ENCODE measurements around the gene KANK4.

Gene KANK4
- 0.04 to 0.06 reads per million in 2 experiments for total RNA-seq

GRCh38 chr1:62318756-62319544, at the start of gene KANK4:
Gene KANK4, minus strand, starts transcription at chr1:62319434. Its CDS starts 37,870 bp downstream, at chr1:62281564.
- no peak for DNase-seq (ENCODE audit: low read depth)

- DNase-seq (ENCODE audit: low read depth) = no peak
Observed at GRCh38 chr1:62368989-62369388, 49.8 kb upstream of the KANK4 start.

DNA sequence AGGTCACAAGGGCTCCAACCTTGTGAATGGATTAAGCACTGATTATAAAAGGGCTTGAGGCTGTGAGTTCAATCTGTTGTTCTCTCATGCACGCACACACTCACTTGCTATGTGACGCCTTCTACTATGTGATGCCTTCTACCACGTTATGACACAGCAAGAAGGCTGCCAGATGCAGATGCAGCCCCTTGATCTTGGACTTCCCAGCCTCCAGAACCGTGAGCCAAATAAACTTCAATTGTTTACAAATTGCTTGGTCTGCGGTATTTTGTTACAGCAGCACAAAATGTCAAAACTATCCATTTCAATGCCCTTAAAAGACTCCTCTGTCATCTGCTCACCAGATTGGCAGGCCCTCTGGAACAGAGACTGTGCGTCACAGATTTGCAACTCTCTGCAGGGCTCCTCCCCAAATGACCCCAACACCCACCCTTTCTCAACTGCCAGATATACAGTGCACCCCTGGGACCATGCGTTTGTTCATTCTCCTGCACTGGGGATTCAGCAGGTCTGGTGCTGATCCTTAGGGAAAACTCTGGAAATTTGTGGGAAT, 47.8 kb upstream of the KANK4 start:
- no peak for DNase-seq (ENCODE audit: low read depth)

DNA sequence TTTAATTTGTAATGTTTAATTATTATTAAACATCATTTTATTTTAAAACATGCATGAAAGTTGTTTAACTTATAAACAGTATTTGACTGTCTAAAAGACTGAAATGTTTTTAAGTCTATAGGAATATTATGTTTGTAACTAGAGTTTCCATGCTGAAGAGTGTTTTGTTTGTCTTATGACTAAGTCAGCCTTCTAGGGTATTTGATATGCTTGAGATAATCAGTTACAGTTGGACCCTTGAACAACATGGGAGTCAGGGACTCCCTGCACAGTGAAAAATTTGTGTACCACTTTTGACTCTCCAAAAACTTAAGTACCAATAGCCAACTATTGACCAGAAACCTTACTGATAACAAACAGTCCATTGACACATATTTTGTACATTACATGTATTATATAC, 45.5 kb upstream of the KANK4 start:
- DNase-seq (ENCODE audit: low read depth) = no peak

GRCh38 chr1:62362926-62363325, 43.7 kb upstream of the KANK4 start:
- no peak for DNase-seq (ENCODE audit: low read depth)

DNA sequence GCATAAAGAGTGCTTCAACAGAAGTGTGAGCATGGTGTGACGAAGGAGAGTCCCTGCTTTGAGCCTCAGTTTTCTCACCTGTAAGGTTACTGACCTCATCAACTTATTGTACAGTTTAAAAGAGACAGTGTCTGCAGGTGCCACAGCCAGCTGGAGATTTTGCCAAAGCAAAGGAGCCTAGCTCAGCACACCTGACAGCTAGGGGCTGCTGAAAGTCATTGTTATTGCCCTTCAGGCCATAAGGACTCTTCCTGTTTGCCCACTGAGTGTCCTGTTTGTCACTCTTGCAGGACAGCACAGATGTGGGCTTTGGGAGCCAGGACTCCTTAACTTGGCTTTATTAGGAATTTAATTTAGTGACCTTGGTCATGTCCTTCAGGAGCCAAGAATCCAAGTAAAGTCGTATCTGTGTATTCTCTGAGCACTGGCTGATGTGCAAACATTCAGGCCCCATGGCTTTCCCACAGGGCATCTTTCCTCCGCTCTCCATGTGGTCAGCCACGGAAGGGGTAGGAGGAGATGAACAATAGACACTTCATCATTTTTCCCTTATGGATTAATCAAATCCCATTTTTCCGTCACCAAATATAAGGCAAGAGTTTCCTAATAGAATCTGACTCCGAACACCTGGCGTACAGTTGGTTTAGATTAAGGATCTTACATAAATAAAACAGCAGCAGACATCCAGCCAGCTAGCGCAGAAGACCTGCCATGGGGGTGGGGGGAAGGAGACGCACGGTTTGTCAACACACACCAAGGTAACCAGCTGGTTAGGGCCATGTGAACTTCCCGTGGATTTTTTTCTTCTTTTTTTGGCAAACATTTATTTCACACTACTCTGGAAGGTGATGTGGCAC, 43.1 kb upstream of the KANK4 start:
- DNase-seq (ENCODE audit: low read depth) = no peak

GRCh38 chr1:62361431-62361830, 42.2 kb upstream of the KANK4 start:
- DNase-seq (ENCODE audit: low read depth) = no peak

DNA sequence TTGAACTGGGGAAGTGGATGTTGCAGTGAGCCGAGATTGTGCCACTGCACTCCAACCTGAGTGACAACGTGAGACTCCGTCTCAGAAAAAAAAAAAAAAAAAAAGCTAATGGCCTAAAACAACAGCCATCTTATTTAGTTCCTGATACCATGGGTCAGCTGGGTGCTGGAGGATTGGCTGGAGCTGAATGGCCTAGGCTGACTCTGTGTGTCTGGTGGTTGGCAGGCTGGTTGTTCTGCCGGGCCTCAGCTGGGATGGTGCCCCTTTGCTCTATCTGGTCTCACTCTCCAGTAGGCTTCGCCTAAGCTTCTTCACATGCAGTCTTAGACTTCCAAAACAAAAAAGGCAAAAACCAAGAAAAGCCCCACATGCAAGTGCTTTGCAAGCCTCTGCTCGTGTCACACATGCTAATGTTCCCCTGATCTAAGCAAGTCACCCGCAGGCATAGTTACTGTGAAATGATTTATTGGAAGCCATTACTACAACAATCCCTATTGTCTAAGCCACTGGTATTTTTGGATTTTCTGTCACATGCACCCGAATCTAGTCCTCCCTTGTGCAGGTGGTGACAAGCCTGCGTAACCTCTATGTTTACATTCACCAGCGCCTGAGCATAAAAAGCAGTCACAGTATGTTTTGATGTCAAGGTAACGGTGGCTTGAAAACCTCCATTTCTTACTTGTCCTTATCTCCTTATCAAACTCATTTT, 39.6 kb upstream of the KANK4 start:
- DNase-seq (ENCODE audit: low read depth) = no peak

- no peak for DNase-seq (ENCODE audit: low read depth)
Observed at GRCh38 chr1:62357916-62358315, 38.7 kb upstream of the KANK4 start.

- no peak for DNase-seq (ENCODE audit: low read depth)
Observed at GRCh38 chr1:62356257-62356835, 37.1 kb upstream of the KANK4 start.

DNA sequence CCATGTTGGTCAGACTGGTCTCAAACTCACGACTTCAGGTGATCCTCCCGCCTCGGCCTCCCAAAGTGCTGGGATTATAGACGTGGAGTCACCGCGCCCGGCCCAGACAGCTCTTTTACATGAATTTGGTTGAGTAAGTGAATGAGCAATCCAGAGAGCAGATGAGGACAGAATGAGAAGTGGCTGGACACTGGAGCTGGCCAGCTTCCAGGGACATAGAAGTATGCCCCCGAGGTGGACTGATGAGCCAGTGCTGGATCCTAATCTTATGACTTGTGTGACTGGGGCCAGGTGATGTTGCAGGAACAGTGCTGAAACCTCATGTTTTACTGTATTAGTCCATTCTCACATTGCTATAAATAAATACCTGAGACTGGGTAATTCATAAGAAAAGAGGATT, 35.9 kb upstream of the KANK4 start:
- no peak for DNase-seq (ENCODE audit: low read depth)

- DNase-seq (ENCODE audit: low read depth) = no peak
Observed at GRCh38 chr1:62353853-62354252, 34.6 kb upstream of the KANK4 start.

DNA sequence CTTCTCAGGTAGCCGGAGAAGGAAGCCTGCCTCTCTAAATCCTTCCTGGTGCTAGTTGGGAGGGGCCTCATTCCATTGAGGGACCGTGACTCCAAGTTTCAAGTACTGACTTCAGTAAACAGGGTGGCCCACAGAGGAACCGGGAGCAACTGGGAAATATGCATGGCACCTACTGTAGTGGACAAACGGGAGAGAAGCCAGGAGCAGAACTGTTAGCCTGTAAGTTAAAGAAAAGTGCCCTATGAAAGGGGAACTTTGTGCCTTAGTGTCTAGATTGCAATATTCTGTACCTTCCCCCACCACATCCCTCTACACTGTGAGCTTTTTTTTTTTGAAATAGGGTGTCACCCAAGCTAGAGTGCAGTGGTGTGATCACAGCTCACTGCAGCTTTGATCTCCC, 33.2 kb upstream of the KANK4 start:
- no peak for DNase-seq (ENCODE audit: low read depth)

GRCh38 chr1:62349470-62350233, 30.4 kb upstream of the KANK4 start:
- DNase-seq (ENCODE audit: low read depth) = no peak

DNA sequence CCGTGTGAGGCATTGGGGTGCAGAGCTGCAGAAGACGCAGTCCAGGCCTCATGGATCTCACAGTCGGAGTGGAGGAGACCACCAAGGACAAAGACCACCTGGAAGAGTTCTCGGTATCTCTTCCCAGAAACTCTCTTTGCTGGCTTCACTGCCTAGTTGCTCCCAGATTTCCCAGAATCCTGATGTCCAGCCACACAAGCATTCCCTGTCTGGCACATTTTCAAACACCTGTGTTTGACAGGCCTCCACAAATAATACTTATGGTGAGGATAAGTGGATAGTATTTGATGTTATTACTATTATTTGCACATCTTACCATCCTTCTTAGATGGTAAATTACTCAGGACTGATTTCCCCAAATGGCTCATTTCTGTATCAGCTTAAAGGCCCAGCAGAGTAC, 27.7 kb upstream of the KANK4 start:
- DNase-seq (ENCODE audit: low read depth) = no peak

DNA sequence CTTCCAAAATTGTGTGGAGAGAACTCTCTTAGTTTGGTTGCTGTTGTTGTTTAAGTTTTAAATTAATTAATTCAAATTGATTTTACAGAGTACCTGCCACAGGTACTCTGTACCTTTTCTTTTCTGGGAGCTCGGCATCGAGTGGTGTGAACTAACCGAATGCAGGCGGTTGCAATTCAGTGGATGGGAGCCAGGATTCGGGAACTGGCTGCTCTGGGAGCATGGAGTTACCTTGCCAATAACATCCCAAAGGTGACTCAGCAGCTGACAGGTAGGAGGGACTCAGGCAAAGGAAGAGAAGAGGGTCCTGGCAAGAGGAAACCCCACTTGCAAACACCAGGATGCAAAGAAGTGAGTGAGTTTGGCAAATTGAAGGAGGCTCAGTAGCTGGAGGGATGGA, 24.7 kb upstream of the KANK4 start:
- DNase-seq (ENCODE audit: low read depth) = no peak

DNA sequence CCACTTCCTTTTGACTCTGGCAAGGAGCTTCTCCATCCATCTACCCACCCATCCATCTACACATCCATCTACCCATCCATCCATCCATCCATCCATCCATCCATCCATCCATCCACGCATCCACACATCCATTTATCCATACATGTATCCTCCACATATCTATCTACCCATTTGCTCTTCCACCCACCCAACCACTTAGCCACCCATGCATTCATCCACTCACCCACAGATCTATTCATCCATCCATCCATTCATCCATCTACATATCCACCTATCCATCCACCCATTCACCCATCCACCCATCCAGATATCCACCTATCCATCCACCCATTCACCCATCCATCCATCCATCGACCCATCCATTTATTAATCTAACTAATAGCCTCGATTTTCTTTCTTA, 23.0 kb upstream of the KANK4 start:
- no peak for DNase-seq (ENCODE audit: low read depth)

GRCh38 chr1:62341615-62342014, 22.4 kb upstream of the KANK4 start:
- DNase-seq (ENCODE audit: low read depth) = no peak

DNA sequence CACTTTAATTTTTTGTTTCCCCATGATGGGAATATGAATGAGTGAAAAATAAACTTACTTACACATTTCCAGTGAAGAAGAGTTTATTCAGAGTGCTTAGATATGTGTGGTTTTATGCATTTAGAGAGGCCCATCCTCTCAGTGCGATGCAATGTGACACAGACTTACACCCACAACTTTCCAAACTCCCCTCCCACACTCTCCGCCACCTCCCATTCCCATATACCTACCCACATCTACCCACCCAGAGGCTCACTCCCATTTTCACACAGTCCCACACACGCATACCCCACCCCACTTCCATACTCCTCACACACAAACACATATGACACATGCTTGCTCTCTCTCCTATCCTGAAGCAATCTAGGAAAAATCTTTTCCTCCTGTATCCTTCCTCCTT, 21.9 kb upstream of the KANK4 start:
- no peak for DNase-seq (ENCODE audit: low read depth)

DNA sequence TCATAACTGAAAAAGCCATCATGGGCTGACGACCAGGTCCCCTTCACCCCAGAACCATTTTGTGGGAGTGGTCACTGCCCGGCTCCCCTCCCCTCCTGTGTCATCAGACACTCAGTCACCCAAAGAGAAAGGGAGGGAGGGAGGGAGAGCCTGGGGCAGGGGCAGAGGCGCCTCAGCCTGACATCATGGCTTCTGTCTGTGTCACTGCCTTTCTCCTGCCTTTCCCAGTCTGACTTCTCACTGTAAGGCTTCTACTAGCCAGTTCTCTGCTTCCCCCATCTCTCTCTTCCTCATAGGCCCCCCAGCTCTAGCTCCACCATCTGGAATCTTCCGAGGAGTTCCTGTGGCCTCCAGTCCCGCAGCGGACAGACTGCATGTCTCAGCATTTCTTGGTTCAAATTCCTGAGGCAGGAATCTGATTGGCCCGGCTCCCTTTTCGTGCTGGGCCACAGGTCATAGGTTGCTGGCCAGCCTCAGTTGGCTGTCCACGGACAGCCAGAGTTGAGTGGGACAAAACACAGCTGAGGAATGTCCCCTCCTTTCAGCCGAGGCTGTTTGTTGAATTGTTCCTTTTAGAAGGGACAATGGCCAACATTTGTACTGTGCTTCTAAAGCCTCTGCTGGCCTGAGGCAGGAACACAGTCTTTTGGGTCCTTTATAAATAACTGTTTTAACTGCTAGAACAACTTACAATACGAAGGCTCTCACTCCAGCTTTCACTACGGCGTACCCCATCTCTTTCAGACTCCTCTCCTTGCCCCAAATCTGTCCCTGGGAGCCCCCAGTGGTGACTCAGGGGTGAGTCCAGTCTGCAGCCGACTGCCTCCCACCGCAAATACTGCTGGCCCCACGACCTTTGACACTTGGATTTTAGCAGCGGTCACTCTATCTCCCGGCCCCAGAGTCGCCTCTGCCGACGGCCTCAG, 18.7 kb upstream of the KANK4 start:
- DNase-seq (ENCODE audit: low read depth) = no peak
